MM.1S (cell line): ENCODE measurements around the gene GATA2.

Experiments
- DNase-seq: peaks from one replicate; pipeline ENCODE4 v3.0.0-alpha.2; 2015
- H2AFZ ChIP-seq: fragments of 300-600 bp; sonication (generic); 2 replicates; pipeline ENCODE4 v1.6.0; 2016; ENCODE audit warnings: antibody characterized with exemption, low read length
- H3F3A ChIP-seq: fragments of 300-600 bp; sonication (generic); 2 replicates; pipeline ENCODE4 v1.6.1; 2016; ENCODE audit warnings: mild to moderate bottlenecking, antibody characterized with exemption, low read length, moderate library complexity, mixed read lengths; ENCODE audit not compliant: insufficient read depth
- H3K27ac ChIP-seq: fragments of 300-600 bp; sonication (generic); 2 replicates; pipeline ENCODE4 v1.5.1; 2016; ENCODE audit warnings: mild to moderate bottlenecking, low read length
- H3K27me3 ChIP-seq: fragments of 300-600 bp; sonication (generic); replicated peaks from 2 replicates; pipeline ENCODE4 v1.6.0; 2016; ENCODE audit warnings: low read length; ENCODE audit not compliant: insufficient read depth
- H3K36me3 ChIP-seq: fragments of 300-600 bp; sonication (generic); replicated peaks from 2 replicates; pipeline ENCODE4 v1.6.1; 2016; ENCODE audit warnings: mild to moderate bottlenecking, low read length, mixed read lengths; ENCODE audit not compliant: insufficient read depth
- H3K4me1 ChIP-seq: fragments of 300-600 bp; sonication (generic); 2 replicates; pipeline ENCODE4 v1.6.1; 2016; ENCODE audit warnings: low read length, mixed read lengths
- H3K4me2 ChIP-seq: fragments of 300-600 bp; sonication (generic); 2 replicates; pipeline ENCODE4 v1.6.0; 2016; ENCODE audit warnings: low read depth, low read length
- H3K4me3 ChIP-seq: fragments of 300-600 bp; sonication (generic); 2 replicates; pipeline ENCODE4 v1.5.1; 2016; ENCODE audit warnings: low read length, mixed read lengths
- H3K79me2 ChIP-seq: fragments of 300-600 bp; sonication (generic); 2 replicates; pipeline ENCODE4 v1.6.1; 2016; ENCODE audit warnings: mixed run types, low read length, mixed read lengths
- H3K9ac ChIP-seq: fragments of 300-600 bp; sonication (generic); 2 replicates; pipeline ENCODE4 v1.6.1; 2016; ENCODE audit warnings: low read length, mixed read lengths
- H3K9me2 ChIP-seq: fragments of 300-600 bp; sonication (generic); replicated peaks from 2 replicates; pipeline ENCODE4 v1.6.1; 2016; ENCODE audit warnings: mild to moderate bottlenecking, low read length, mixed read lengths; ENCODE audit not compliant: insufficient read depth
- H3K9me3 ChIP-seq: fragments of 300-600 bp; sonication (generic); replicated peaks from 2 replicates; pipeline ENCODE4 v1.6.1; 2016; ENCODE audit warnings: mild to moderate bottlenecking, low read length, mixed read lengths; ENCODE audit not compliant: insufficient read depth
- H4K20me1 ChIP-seq: fragments of 300-600 bp; sonication (generic); 2 replicates; pipeline ENCODE4 v1.6.1; 2016; ENCODE audit warnings: mild to moderate bottlenecking, low read length, moderate library complexity, mixed read lengths; ENCODE audit not compliant: insufficient read depth
- EZH2 ChIP-seq: fragments of 300-600 bp; sonication (generic); optimal IDR thresholded peaks from 2 replicates; pipeline ENCODE3; 2017; ENCODE audit warnings: low read depth, mild to moderate bottlenecking, antibody characterized with exemption, low read length, mixed read lengths
- EZH2phosphoT487 ChIP-seq: fragments of 300-600 bp; sonication (generic); IDR thresholded peaks from 2 replicates; pipeline ENCODE4 v1.6.1; 2018; ENCODE audit warnings: antibody characterized with exemption, low read length
- TF ChIP-seq, protein P1 (sequence below): fragments of 300-600 bp; sonication (generic); IDR thresholded peaks from 2 replicates; pipeline ENCODE4 v1.5.1; 2016; ENCODE audit warnings: antibody characterized with exemption, low read length, mixed read lengths

The GATA2 gene

DNA sequence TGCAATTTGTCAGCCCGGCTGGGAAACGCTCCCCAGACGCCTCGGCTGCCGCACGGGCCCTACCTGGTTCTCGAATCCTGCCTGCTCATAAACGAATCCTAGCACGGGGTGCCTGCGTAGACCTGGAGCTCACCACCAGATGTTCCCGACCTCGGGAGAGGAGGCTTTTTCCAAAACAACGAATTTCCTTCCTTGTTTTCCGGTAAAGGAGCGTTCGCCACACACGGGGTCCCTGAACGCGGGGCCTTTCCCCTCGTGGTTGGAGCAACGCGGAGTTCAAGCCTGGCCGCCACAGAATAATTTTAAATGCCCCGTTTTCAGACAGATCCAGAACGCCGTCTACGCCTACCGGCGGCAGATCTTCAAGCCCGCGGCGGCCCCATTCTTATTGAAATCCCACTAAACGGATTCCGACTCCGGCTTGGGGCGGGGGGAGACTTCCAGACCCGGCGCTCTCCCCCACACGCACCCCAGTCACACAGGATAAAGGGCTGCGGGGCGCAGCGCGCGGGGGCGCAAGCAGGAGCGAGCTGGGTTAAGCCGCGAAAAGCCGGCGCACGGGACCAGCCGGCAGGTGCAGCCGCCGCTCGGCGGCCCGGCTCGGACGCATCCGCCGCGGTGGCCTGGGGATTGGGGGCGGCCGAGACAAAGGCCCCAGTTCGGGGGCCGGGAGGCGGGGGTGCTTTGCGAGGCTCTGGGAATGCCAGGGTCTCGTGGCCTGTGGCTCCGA, 895 bp downstream of the GATA2 start:
- H4K20me1 ChIP-seq = no peaks in the 10 kb centered on the region
- no peak overlapping the region for H2AFZ ChIP-seq
- H3K4me2 ChIP-seq = peak overlapping the region; percentile 13; the same call in 1 of the 2 replicates
- no peak overlapping the region for H3K27ac ChIP-seq
- no peak overlapping the region for H3K9ac ChIP-seq
- H3K27me3 ChIP-seq = peaks cover 100% of the 10 kb centered on the region
- peak; percentile 98 for TF ChIP-seq EZH2
- TF ChIP-seq, protein P1, sequence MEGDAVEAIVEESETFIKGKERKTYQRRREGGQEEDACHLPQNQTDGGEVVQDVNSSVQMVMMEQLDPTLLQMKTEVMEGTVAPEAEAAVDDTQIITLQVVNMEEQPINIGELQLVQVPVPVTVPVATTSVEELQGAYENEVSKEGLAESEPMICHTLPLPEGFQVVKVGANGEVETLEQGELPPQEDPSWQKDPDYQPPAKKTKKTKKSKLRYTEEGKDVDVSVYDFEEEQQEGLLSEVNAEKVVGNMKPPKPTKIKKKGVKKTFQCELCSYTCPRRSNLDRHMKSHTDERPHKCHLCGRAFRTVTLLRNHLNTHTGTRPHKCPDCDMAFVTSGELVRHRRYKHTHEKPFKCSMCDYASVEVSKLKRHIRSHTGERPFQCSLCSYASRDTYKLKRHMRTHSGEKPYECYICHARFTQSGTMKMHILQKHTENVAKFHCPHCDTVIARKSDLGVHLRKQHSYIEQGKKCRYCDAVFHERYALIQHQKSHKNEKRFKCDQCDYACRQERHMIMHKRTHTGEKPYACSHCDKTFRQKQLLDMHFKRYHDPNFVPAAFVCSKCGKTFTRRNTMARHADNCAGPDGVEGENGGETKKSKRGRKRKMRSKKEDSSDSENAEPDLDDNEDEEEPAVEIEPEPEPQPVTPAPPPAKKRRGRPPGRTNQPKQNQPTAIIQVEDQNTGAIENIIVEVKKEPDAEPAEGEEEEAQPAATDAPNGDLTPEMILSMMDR = no peak
- H3K9me3 ChIP-seq = no peaks in the 10 kb centered on the region
- no peaks in the 10 kb centered on the region for H3F3A ChIP-seq
- H3K4me3 ChIP-seq = no peak overlapping the region
- H3K4me1 ChIP-seq = 0 out of 2 replicates have a peak, but pooled peaks cover 4% of the 10 kb centered on the region
- no peaks in the 10 kb centered on the region for H3K36me3 ChIP-seq
- no peak for DNase-seq
- H3K9me2 ChIP-seq = no peaks in the 10 kb centered on the region
- H3K79me2 ChIP-seq = no peaks in the 10 kb centered on the region

GRCh38 chr3:128491691-128491940, 1.4 kb downstream of the GATA2 start:
- Histone ChIP-seq H3K27ac (no peak overlapping the region), H2AFZ (no peak overlapping the region), H3K9me2 (no peaks in the 10 kb centered on the region), H4K20me1 (no peaks in the 10 kb centered on the region), H3K79me2 (no peaks in the 10 kb centered on the region), H3F3A (no peaks in the 10 kb centered on the region), H3K9me3 (no peaks in the 10 kb centered on the region), H3K4me1 (0 out of 2 replicates have a peak, but pooled peaks cover 4% of the 10 kb centered on the region), H3K4me3 (no peak overlapping the region), H3K4me2 (no peak overlapping the region), H3K9ac (no peak overlapping the region), H3K36me3 (no peaks in the 10 kb centered on the region), H3K27me3 (peaks cover 100% of the 10 kb centered on the region)
- TF ChIP-seq EZH2phosphoT487 = no peak
- no peak for TF ChIP-seq EZH2
- TF ChIP-seq, protein P1 = no peak
- DNase-seq = no peak

DNA sequence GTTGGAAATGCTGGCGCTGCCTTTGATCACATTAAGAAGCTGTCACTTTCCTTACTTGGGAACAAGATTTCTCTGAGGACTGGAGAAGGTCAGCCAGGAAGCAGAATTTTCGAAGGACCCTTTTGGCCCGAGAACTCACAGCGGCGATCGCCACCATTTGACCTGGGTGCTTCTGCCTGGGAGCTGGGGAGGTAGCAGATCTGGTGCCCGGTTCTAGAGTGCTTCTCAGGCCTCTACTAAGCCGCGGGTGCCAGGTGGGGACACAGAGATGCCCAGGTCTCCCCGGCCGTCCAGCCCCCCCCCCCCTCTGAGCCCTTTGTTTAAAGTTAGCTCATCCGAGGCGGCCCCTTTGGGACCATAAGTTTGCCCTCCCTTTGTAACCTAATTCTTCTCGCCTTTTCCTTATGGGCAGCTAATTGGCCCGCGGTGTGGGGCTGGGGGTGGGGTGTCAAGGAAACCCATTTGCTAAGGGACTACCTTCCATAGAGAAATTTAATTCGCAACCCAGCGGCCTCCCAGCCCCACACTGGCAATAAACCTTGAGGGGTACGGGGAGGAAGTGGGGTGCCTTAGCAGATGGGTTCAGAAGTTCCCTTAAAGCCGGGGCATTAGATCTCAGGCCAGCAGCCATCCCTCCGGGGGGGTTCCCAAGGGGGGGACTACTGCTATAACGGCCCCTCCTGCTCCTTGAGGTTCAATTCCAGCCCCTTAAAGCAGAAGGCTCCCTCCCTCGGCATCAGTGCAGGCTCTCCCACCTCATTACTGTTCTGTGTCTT, 1.9 kb downstream of the GATA2 start:
- Histone ChIP-seq H3K4me3 (no peak overlapping the region), H3K9me3 (no peaks in the 10 kb centered on the region), H3K4me2 (no peak overlapping the region), H3K4me1 (0 out of 2 replicates have a peak, but pooled peaks cover 4% of the 10 kb centered on the region), H3K36me3 (no peaks in the 10 kb centered on the region), H3K27ac (no peak overlapping the region), H3K79me2 (no peaks in the 10 kb centered on the region), H3K27me3 (peaks cover 100% of the 10 kb centered on the region), H3F3A (no peaks in the 10 kb centered on the region), H4K20me1 (no peaks in the 10 kb centered on the region), H2AFZ (no peak overlapping the region), H3K9ac (no peak overlapping the region), H3K9me2 (no peaks in the 10 kb centered on the region)
- no peak for TF ChIP-seq EZH2
- TF ChIP-seq EZH2phosphoT487 = no peak; the same call in 1 of the 2 replicates
- TF ChIP-seq, protein P1 = no peak
- no peak for DNase-seq
